SK-N-DZ (cell line): Measurements from ENCODE around the gene ENTREP3.

ENCODE experiments used
- DNase-seq: peaks from one replicate; pipeline ENCODE4 v3.0.0-alpha.2; 2015; ENCODE audit warnings: low spot score

The ENTREP3 gene

DNA sequence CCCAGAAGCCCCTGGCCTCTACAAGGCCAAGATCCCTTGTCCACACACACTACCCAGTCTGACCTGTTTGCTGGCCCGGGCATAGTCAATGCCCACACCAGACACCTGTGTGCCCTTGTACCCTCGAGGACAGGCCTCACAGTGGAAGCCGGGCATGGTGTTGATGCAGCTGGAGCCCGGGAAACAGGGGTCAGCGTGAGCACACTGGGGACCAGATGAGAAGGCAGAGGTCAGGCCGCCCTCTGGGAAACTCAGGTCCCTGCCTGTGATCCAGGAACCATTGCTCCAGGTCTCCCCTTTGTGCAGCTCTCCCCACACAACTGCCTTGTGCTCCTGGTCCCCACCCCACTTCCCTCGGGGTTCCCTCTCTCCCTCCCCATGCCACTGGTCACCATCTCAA is 53.1 kb downstream of the ENTREP3 start:
- DNase-seq: no peak

DNA sequence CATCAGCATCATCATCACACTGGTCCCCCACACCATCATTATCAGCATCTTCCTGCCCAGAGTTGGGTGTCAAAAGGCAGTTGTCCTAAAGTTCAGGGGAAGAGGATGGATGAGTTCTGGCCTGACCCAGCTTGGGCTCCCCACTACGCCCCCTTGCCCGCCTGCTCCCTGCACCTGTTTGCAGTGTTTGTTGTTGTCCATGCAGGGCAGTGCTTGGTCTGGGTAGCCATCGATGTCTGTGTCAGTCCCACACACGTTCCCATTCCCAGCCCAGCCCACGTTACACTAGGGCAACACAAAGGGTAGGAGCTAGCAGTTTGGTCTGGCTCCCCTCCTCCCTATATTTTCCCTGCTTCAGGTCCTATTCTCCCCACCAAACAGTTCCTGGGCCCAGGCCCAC is 54.4 kb downstream of the ENTREP3 start:
- DNase-seq: no peak

DNA sequence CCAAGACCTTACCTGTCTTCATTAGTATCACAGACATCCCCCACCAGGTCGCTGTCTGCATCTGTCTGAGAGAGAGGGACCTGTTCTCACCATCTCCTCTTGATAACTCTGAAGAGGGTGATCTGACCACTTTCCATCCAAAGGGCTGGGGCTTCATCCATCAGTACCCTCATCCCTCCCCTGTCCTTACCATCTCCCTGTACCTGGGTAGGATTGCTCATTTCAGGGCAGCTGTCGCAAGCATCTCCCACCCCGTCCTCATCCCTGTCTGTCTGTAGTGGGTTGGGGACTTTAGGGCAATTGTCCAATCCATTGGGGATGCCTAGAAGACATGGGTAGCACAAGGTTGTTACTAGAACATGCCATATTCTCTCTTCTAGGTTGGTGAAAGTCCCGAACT is 55.5 kb downstream of the ENTREP3 start:
- DNase-seq: no peak

DNA sequence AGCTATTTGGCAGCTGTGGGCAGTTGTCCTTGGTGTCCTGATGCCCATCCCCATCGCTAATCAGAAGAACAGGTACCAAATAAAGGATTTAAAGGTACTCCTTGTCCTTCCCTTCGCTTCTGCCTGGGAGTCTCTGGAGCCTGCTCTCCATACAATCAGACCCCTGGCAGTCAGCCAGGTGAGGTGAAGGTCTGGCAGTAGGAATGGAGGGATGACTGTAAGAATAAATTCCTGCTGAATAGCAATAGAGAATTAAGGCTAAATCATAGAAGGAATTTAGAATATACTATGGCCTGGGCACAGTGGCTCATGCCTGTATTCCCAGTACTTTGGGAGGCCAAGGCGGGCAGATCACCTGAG is 56.8 kb downstream of the ENTREP3 start:
- no peak for DNase-seq

DNA sequence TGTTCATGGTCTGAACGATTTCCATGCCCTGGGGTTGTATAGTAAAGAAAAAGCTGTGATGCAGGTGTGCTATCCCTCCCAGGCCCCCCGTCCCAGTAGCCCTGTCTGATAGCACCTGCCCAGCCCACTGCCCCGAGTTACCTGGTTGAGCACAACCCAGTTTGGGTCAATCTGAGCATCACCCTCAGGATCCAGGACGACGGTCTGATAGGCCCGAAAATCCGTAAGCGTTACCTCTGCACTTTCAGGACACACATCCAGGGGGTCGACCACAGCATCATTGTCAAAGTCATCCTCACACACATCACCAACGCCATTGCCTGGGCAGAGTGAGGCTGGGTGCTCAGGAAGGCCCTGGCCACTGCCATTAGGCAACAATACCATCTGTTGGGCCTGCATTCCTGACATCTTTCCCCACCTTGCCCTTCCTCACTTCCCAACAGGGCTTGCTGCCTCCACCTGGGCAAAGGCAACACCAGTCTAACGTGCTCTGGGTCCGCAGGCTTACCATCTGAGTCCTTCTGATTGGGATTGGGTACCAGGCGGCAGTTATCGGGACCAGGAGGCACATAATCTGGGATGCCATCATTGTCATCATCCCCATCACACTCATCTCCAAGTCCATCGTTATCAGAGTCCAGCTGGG is 57.3 kb downstream of the ENTREP3 start:
- no peak for DNase-seq
